A673 (cell line): ENCODE data around the gene EPHA6.

Experiments
- EZH2 ChIP-seq: fragments of 200-600 bp; sonication (generic); IDR thresholded peaks from 2 replicates; pipeline ENCODE4 v1.6.1; 2017; ENCODE audit warnings: borderline replicate concordance, low read depth, mild to moderate bottlenecking, mixed read lengths, antibody characterized with exemption, low read length; ENCODE audit not compliant: poor library complexity, severe bottlenecking
- TF ChIP-seq, protein P1 (sequence below): fragments of 300-800, 200-600 bp; sonication (generic); conservative IDR thresholded peaks from 2 replicates; pipeline ENCODE4 v1.5.1; 2017; ENCODE audit warnings: low read depth, mild to moderate bottlenecking, antibody characterized with exemption, low read length, moderate library complexity, mixed read lengths

DNA sequence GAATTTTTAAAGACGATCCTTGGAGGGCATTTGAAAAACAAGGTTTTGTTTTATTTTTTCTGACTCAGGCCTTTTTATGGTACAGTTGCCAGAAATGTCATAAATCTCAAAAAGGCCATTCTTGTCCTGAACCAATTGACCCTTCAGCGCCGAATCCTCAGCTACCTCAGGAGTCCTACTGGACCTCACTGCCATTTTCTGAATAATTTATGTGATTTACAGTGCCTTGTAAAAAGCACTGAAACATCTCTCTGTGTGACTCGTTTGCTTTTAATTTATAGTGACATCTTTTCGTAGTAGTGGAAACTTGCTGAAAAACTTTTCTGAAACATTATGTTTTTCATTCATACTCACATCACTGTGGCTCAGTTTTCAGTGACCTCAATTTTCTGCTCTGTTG, 878.0 kb downstream of the EPHA6 start:
- TF ChIP-seq, protein P1, sequence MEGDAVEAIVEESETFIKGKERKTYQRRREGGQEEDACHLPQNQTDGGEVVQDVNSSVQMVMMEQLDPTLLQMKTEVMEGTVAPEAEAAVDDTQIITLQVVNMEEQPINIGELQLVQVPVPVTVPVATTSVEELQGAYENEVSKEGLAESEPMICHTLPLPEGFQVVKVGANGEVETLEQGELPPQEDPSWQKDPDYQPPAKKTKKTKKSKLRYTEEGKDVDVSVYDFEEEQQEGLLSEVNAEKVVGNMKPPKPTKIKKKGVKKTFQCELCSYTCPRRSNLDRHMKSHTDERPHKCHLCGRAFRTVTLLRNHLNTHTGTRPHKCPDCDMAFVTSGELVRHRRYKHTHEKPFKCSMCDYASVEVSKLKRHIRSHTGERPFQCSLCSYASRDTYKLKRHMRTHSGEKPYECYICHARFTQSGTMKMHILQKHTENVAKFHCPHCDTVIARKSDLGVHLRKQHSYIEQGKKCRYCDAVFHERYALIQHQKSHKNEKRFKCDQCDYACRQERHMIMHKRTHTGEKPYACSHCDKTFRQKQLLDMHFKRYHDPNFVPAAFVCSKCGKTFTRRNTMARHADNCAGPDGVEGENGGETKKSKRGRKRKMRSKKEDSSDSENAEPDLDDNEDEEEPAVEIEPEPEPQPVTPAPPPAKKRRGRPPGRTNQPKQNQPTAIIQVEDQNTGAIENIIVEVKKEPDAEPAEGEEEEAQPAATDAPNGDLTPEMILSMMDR, result no peak
- no peak for TF ChIP-seq EZH2
